SH-SY5Y (cell line): Measurements from ENCODE around the gene NBL1.

Source experiments
- GATA2 ChIP-seq: IDR thresholded peaks from 2 replicates; pipeline ENCODE4 v1.6.1; 2011; ENCODE audit warnings: mild to moderate bottlenecking, low read depth, low read length
- GATA3 ChIP-seq: IDR thresholded peaks from 2 replicates; pipeline ENCODE4 v1.6.1; 2011; ENCODE audit warnings: low read depth, mild to moderate bottlenecking, low read length, moderate library complexity

DNA sequence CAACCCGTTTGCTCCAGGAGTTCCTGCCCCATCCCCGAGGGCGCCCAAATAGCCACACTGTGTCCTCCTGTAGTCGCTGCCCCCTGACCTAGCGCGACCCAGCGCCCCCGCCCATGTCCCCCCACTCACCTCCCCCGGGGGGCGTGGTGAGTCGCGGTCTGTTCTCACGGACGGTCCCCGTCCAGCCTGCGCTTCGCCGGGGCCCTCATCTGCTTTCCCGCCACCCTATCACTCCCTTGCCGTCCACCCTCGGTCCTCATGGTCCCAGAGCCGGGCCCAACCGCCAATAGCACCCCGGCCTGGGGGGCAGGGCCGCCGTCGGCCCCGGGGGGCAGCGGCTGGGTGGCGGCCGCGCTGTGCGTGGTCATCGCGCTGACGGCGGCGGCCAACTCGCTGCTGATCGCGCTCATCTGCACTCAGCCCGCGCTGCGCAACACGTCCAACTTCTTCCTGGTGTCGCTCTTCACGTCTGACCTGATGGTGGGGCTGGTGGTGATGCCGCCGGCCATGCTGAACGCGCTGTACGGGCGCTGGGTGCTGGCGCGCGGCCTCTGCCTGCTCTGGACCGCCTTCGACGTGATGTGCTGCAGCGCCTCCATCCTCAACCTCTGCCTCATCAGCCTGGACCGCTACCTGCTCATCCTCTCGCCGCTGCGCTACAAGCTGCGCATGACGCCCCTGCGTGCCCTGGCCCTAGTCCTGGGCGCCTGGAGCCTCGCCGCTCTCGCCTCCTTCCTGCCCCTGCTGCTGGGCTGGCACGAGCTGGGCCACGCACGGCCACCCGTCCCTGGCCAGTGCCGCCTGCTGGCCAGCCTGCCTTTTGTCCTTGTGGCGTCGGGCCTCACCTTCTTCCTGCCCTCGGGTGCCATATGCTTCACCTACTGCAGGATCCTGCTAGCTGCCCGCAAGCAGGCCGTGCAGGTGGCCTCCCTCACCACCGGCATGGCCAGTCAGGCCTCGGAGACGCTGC, 21.7 kb downstream of the NBL1 start:
- TF ChIP-seq GATA2 (no peak), GATA3 (no peak)
